Measurements from ENCODE around the gene LEMD3.

GRCh38 chr12:65209655-65210043 lies 40.3 kb downstream of the LEMD3 start:
- TF ChIP-seq CTCF (optimal IDR thresholded peaks at IDR 0.05 in 1 of 3, IDR thresholded peaks at IDR 0.05 in 1 of 3, conservative IDR thresholded peaks at IDR 0.05 in 1 of 3; ENCODE audit: extremely low read depth in 1 of 3, insufficient read depth in 2 of 3, low read length in 3 of 3) (no peak), EZH2 (IDR thresholded peaks at IDR 0.05; ENCODE audit: low read length) (no peak)
